ENCODE results near the gene CUL1.

The CUL1 gene

DNA sequence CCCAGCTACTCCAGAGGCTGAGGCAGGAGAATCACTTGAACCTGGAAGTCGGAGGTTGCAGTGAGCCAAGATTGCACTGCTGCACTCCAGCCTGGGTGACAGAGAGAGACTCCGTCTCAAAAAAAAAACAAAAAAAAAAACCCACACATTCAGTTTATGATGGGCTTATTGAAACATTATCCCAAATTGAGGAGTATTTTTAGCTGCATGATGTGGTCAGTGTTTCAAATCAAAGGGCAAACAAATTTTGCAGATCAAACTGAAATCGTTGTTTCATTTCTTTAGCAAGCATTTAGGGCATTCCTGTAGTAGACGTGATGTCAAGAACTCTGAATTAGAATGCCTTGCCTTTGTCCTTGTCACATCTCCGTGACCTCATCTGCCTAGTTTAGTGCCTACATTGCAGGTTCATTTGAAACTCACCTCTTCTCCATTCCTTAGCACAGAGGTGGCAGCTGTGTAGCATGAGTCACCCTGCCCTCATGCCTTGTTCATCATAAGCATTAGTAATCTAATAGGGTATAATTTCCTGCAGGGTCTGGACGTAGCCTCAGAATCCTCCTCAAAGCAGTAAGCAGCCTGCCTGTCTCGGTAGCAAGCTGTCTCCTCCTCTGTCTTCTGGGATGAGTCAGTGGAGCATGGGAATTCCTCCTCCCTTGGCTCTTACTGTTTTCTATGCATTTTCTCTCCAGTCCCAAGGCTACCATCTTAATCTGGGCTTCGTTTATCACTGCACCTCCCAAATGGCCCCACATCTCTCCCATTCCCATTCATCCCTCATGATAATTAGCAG is 73.8 kb downstream of the CUL1 start:
- peak in 2 of 3 experiments; percentile 24 to 71 for DNase-seq

DNA sequence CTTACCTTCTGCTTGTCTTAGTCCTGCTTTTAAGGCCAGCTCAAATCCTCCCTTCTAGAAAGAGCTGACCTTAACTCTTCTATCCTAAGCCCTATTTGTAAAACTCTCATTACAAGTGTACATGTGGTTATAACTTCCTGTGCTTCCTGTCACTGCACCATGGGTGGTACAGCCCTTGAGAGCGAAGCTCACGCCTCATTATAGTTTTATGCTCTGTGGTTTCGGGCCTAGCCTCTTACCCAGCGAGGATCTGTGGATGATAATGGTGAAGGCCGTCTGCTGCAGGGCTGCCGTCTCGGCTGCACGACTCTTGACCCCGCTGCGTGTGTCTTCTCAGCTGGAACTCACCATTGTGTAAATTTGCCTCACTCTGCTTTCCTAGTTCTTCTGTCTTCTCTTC is 74.6 kb downstream of the CUL1 start:
- peak; percentile 81 to 93 (median 92) for DNase-seq

DNA sequence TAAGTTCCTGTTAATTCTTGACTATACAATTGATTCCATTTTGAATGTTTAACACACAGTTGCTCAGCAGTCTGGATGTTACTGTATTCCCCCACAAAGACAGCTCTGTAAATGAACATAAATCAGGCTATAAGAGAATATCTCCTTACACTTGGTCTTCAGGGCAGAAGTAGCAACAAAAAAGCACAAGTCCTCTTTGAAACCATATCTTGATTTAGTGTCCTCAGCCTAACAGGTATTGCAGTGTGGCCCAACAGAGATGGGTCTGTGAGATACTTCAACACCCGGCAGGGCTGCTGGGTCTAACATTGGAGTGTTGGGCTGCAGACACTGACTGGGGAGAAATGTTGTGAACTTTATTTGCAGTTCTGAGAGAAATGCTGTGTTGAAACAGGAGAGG is 75.8 kb downstream of the CUL1 start:
- DNase-seq, result no peak

DNA sequence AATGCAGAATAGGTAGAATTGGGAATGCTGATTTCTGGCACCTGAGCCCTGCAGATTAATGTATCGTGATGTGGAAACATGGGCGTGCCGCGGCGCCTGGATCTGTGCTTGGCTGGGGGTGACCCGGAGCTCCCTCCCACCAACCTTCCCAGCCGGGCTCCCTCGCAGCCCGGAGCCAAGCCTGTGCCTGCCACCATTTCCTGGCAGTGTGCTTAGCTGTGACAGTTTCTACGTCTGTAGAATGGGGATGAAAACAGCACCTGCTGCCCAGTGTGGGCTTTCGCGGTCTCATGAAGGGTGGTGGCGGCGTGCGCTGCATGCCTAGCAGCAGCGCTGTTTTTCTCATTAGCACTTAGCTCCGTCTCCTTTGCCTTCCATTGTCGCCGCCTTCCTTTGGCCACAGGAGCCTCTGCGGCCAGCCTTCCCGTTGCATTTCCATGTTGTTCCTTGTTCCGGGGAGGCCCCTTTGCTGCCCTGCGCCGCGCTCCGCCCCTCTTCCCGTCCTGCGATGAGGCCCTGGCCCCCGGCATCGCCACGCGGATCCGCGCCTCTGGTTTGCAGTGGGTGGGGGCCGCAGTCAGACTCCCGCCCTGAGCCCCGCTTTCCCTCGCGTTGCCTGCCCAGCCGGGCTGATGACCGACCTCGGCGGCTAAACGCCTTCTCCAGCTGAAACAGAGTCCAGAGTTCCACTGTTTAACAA is 84.2 kb downstream of the CUL1 start:
- DNase-seq, result no peak

DNA sequence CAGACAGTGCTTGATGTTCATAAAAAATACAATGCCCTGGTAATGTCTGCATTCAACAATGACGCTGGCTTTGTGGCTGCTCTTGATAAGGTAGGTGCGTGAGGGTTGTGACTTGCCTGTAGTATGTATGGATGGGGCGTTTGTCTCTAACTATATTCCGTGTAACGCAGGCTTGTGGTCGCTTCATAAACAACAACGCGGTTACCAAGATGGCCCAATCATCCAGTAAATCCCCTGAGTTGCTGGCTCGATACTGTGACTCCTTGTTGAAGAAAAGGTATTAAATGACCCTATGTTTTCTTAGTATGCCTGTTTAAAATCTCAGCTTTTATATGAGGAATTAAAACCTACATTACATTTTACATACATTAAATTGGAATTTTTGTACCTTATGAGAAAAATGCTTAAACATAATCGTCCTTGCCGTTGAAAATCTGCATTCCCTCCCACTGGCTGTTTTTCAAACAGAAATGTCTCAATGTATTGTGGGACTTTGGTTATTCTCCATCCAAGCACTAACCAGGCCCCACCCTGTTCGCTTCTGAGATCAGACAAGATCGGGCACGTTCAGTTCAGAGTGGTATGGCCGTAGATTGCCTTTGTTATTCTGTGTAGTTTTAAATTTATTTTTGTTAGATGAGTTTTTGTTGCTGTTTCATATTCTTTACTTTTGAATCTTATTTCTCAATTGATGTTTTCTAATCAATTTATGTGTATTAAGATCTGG is 85.3 kb downstream of the CUL1 start:
- peak; percentile 11 to 61 (median 31) for DNase-seq

DNA sequence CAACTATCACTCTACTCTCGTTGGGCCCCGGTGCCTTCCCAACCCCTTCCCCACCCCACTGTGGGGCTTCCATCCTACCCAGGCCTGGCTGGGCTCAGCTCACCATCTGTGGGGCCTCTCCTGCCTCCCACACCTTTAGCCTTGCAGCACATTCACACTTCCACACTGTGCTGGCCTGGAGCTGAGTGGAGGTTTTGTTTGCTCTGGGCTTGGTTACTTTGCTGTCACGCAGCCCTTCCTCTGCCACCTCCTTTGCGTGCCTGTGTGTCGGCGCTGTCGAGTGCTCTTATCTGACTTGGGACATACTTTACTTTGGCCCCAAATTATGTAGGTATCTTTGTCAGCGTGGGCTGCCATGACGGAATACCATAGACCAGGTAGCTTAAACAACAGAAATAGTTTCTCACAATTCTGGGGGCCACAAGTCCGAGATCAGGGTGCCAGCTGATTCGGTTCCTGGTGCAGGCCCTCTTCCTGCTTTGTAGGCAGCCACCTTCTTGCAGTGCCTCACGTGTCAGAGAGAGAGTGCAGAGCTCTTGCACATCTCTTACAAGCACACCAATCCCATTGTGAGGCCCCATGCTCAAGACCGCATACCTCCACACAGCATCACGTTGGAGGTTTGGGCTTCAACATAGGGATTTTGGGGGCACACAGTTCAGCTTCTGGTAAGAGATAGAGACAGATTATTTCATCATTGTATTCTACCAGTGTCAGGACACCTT is 89.0 kb downstream of the CUL1 start:
- DNase-seq, result no peak

DNA sequence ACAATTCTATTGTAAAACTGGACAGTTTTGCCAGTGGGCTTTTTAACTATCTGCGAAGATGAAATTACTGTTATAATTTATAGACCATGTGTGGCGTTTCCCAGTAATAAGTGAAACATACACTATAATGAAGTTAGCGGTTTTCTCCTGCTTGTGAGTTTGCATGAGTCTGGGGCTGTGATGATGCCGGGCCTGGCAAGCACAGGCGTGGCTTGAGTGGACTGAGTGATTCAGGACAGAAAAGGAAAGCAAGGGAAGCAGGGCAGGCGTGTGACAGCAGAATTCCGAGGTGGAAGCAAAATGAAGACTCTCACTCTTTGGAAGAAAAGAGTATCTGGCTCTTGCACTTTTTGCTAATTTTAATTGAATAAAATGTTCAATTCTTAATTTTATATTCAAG is 90.5 kb downstream of the CUL1 start:
- DNase-seq, result no peak

DNA sequence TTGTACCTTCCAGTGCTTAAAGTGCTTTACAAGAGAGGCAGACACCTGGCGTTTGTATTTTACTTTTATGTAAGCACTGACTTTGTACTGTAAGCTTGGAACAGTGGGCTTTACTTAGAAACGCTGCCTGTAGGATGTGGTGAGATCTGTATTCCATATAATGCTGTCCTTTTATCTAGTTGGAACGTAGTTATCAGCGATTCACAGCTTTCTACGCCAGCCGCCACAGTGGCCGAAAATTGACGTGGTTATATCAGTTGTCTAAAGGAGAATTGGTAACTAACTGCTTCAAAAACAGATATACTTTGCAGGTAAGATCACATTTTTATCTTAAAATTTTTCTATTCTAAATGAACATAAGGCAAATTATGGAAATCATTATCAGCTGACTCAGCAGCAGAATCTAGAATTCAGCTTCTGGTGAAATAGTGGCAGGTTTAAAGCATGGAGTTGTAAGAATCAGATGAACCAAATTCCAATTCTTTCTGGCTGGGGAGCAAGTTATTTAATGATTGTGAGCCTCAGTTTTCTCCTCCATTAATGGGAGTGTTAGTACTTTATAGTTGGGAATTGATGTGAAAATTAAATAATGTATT is 91.5 kb downstream of the CUL1 start:
- no peak for DNase-seq

DNA sequence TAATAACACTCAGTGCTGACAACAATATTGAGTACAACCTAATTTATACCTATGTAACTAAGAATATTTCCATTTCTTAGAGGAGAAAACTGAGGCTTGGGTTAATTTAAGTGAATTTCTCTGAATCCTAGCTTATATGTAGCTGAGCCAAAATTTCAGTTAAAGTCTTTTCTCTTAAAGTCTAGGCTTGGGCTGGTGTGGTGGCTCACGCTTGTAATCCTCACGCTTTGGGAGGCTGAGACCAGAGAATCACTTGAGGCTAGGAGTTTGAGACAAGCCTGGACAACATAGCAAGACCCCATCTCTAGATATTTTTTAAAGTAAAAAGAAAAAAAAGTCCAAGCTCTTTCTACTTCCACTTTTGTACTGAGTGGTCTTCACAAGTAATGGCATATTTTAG is 92.1 kb downstream of the CUL1 start:
- DNase-seq, result no peak

DNA sequence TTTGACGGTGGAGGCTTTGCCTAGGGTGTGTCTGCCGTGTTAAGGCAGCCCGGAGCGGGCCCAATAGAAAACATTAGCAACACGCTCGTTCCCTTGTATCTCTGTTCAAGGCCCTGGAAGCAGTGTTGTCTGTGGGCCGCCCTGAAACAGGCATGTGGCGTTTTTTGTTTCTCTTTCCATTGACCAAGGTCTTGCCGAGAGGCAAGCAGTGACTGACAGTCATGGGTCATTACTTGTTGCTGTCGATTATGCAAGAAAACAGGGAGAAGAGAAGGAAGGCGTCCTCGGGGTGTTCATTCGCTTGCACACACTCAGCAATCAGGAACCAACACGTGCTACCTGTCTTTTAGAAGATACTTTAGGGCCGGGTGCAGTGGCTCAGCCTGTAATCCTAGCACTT is 92.8 kb downstream of the CUL1 start:
- no peak for DNase-seq

DNA sequence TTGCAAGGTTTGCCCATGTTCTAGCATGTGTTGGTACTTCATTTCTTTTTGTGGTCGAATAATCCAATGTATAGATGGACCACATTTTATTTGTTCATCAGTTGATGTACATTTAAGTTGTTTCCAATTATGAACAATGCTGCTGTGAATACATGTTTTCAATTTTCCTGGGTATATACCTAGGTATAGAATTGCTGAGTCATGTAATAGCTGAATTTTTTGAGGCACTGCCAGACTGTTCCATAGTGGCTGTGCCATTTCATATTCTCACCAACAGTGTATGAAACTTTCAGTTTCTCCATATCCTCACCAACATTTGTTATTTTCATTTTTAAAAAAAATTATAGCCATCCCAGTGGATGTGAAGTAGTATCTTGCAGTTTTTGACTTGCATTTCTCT is 94.9 kb downstream of the CUL1 start:
- no peak for DNase-seq

DNA sequence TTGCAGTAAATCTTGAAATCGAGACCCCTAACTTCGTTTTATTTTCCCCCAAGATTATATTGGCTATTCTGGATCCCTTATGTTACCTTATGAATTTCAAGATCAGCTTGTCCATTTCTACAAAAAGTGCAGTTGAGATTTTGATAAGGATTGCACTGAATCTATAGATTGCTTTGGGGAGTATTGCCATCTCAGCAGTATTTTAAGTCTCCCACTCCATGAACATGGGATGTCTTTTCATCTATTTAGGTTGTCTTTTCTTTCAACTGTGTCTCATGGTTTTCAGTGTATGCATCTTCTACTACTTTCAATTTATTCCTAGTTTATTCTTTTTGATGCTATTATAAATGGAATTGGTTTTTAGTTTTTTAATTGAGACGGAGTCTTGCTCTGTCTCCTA is 95.8 kb downstream of the CUL1 start:
- no peak for DNase-seq

DNA sequence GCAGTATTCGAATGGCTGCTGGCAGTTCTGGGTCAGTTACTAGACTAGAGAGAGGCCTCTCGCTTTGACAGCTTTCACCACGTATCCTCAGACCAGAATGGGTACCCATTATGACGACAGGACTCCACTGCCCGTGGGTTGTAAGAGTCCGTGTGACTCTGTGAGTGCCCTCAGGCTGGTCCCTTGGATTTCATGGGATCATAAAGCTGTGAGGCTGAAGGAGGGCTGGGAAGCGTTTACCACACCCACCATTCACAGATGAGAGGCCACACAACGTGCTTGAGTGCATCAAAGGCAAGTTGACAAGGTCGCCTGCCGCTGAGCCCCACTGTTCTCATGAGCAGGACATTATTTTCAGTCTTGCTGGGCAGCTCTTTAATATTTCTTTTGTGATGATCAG is 98.1 kb downstream of the CUL1 start:
- no peak for DNase-seq

DNA sequence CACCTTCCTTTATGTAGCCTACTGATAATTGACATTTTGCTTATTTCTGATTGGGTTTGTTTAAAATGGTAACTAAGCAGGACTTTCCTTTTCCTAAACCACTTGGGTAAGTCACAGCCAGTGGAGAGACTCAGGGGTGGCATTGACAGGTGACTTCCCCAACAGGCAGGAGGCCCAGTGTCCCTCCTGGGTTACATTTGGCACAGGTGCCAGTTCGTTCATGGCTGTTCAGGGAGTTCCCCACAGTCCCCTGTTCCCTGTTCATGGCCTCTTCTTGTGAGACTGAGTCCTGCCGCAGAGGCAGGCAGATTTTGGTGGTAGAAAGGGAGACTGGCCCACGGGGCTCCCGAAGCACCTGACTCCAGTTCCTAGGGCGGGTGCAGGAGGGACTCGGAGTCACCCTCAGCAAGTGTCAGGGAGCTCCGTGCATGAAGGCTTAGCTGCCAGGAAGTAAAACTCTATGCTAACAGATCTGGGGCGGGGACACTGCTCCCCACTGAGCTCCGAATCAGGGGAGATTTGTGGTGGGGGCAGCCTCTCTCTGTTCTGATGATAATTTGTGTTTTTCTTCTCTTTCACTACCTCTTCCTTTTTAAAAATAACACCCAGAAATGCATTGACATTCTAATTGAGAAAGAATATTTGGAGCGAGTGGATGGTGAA is 101.3 kb downstream of the CUL1 start:
- no peak for DNase-seq

DNA sequence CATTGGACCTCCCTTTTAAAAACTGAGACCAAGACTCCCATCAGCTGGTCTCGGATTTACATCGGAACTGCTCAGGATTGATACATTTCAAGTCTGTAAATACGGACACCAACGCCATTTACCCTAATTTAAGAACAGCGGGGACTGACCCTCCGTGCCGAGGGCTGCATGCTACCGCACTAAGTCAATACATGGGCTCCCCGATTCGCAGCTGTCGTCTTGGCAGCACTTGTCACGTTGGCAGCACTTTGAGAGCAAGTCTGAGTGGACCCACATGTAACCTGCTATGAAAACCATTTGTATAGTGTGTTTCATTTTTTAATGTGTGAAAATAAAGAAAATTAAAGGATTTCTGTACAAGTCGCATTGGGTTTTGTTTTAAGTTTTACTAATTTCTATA is 102.0 kb downstream of the CUL1 start:
- DNase-seq, result no peak

DNA sequence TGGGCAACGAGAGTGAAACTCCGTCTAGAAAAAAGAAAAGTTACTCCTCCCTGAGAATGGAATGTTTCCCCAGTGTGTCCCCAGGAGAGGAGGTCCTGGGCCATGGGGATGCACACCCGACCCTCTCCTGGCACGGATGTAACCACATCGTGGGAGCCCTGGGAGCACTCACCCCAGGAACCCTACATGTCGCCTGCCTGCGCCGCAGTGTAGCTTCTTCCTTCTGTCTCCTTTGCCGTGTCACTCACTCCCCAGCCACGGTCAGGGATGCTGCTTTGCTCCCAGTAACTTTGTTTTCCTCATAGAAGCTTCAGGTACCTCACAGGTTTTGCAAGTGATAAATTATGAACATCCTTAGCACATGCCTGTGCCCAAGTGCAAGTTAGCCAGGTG is 103.4 kb downstream of the CUL1 start:
- DNase-seq, result no peak

DNA sequence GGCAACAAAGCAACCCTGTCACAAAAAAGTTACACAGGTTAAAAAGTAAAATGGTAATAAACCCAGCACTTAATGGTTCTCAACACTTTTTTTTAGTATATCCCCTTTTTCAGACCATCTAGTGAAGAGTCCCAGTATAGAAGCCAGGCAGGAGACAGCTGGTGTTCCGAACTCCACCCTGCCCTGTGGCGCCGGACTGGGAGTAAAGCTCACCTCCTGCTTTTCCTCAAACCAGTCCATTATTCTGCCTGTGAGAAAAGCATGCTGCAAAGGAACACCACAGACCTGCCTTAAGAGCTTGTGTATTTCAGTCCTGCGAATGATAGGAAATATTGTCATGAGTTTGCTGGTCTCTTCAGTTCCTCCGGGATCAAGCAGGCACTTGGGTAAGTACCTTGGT is 104.4 kb downstream of the CUL1 start:
- DNase-seq, result peak in 1 of 3 experiments; percentile 47

DNA sequence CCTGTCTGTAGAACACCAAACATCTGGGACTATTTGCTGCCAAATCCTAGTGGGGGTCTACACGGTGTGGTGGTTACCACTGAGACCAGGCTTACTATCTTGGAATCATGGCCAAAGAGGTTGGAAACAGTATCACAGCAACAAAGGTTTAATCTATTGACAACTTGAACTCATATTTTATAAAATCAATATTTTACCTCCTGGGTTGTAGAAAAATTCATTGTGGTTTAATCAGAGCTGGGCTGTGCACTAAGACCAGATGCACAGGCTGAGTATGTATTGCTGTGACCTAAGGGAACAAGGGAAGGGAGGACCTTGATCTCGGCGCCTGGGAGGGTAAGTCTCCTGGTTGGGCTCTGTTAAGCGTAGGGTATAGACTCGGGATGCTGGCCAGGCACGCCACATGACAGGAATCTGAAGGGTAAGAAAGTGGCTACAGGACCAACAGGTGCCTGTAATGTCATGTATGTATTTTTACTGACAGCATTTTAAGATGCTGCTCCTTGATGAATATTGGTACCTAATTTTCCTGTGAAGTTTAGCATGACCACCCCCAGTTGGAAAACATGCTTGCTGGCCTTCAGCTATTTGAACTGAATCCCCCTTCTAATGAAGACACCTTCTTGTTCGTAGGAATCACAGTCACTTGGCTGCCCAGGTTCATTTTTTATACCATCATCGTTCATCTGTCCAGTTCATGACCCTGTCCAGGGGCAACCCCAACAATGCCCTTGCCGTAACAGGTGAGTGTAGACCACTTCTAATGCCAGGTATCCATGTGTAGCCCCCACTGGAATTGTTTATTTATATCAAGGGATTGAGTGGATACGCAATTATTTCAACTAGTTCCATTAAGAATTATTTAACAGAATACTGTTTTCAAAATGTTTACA is 105.9 kb downstream of the CUL1 start:
- DNase-seq, result peak in 1 of 3 experiments; percentile 44

DNA sequence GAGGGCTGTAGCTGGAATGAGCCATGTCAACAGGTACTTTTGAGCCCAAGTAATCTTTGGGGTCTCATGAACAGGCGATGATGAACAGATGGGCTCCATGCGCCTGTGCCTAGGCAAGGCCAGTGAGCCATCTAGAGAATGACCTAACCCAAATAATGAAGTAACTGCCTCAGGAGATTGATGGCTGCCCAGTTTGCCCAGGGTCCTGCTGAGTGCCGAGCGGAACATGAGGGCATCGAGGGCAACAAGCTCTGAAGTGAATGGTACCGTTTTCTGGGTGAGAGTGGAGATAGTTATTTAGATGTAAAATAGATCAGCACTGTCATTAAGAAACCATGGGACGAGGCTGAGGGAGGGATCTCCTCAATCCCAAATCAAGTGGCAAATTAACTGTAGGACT is 107.5 kb downstream of the CUL1 start:
- DNase-seq, result no peak

DNA sequence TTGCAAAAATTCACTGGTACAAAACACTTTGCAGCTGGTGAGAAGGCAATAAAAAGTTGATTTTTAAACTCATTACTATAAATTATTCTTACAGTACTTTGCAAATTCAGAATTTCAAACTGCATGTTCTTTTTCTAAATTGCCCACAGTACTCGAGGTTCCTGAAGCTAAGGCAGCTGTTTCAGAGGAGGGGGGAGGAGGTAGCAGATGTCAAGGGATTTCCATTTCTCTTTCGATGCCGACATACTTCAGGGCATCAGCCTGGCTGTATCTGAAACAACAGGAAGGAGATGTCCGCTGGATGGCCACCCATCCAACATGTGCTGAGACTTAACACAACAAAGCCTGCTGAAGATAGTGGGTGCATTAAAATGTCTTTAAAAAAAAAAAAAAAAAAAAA is 108.7 kb downstream of the CUL1 start:
- DNase-seq, result no peak

DNA sequence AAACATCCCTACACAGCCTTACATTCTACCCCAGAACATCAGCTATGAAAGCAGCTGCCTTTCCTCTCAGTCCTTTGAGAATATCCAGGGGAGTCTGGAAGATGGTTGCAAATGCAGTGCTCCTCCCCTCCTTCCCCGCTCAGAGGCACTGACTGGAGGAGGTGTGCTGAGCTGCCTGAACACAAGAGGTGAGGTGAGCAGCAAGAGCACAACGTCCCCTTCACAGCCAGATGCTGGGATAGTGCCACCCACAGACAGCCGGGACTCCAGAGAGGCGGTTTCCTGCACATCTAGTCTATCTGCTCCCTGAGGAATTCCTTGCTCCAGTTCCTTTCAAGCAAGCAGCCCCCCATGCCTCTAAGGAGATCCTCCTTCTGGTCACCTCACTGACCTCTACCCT is 111.2 kb downstream of the CUL1 start:
- DNase-seq, result peak in 1 of 3 experiments; percentile 18

Data from NCI-H1417 (cell line).